ENCODE measurements around the gene HGS.

The HGS gene

DNA sequence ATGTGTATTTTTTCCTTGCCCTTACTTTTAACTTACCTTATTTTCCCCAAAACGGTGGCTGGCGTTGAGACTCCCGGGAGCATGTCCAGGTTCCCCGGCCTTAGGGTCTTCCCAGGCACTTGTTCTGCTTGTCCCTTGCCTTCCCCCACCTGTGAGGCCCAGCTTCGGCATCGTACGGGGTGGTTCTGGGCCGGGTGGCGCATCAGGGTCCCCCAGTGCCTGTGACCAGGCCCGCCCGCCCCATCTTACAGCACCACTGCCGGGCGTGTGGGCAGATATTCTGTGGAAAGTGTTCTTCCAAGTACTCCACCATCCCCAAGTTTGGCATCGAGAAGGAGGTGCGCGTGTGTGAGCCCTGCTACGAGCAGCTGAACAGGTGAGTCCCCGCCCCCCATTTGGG is 7.4 kb downstream of the HGS start:
- no peak overlapping the region for H3K9ac ChIP-seq (ENCODE audit: low read depth, low read length)
- H3K9me3 ChIP-seq (ENCODE audit: control insufficient read depth, insufficient read depth, low read length) = no peaks in the 10 kb centered on the region
- no peaks in the 10 kb centered on the region for H3K27me3 ChIP-seq (ENCODE audit: control insufficient read depth, insufficient read depth, low read length)
- H3K4me3 ChIP-seq (ENCODE audit: low read depth, low read length) = no peak overlapping the region
- peaks cover 80% of the 10 kb centered on the region for H3K36me3 ChIP-seq (ENCODE audit: control insufficient read depth, insufficient read depth, low read length)
- no peaks in the 10 kb centered on the region for H3K4me1 ChIP-seq (ENCODE audit: control insufficient read depth, insufficient read depth, low read length)

DNA sequence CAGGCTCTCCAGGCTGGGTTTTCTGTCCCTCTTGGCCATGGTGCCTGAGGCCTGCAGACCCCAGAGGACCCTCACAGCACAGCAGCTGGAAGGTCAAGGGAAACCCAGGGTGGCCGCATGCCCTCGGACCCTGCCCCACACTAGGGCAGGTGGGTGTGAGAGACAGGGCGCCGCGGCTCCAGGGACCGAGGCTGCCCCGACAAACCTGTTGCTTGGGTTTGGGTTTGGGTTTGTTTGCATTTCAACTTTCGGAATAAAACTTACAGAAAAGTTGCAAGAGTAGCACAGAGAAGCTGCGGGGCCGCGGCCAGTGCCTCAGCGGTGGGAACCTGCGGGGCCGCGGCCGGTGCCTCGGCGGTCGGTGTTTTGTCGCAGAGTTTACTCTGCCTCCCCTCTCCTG is 7.8 kb downstream of the HGS start:
- Histone ChIP-seq H3K4me1 (ENCODE audit: control insufficient read depth, insufficient read depth, low read length) (no peaks in the 10 kb centered on the region), H3K9me3 (ENCODE audit: control insufficient read depth, insufficient read depth, low read length) (no peaks in the 10 kb centered on the region), H3K36me3 (ENCODE audit: control insufficient read depth, insufficient read depth, low read length) (peaks cover 80% of the 10 kb centered on the region), H3K4me3 (ENCODE audit: low read depth, low read length) (no peak overlapping the region), H3K27me3 (ENCODE audit: control insufficient read depth, insufficient read depth, low read length) (no peaks in the 10 kb centered on the region), H3K9ac (ENCODE audit: low read depth, low read length) (no peak overlapping the region)

- H3K9ac ChIP-seq (ENCODE audit: low read depth, low read length) = no peak overlapping the region
- peaks cover 69% of the 10 kb centered on the region for H3K36me3 ChIP-seq (ENCODE audit: control insufficient read depth, insufficient read depth, low read length)
- no peaks in the 10 kb centered on the region for H3K4me1 ChIP-seq (ENCODE audit: control insufficient read depth, insufficient read depth, low read length)
- H3K9me3 ChIP-seq (ENCODE audit: control insufficient read depth, insufficient read depth, low read length) = no peaks in the 10 kb centered on the region
- no peak overlapping the region for H3K4me3 ChIP-seq (ENCODE audit: low read depth, low read length)
- H3K27me3 ChIP-seq (ENCODE audit: control insufficient read depth, insufficient read depth, low read length) = no peaks in the 10 kb centered on the region
Measured at GRCh38 chr17:81693509-81694210, 9.8 kb downstream of the HGS start.

GRCh38 chr17:81694810-81695209 is 11.0 kb downstream of the HGS start:
- H3K9me3 ChIP-seq (ENCODE audit: control insufficient read depth, insufficient read depth, low read length) = no peaks in the 10 kb centered on the region
- no peaks in the 10 kb centered on the region for H3K4me1 ChIP-seq (ENCODE audit: control insufficient read depth, insufficient read depth, low read length)
- no peak overlapping the region for H3K9ac ChIP-seq (ENCODE audit: low read depth, low read length)
- H3K27me3 ChIP-seq (ENCODE audit: control insufficient read depth, insufficient read depth, low read length) = no peaks in the 10 kb centered on the region
- no peak overlapping the region for H3K4me3 ChIP-seq (ENCODE audit: low read depth, low read length)
- peaks cover 64% of the 10 kb centered on the region for H3K36me3 ChIP-seq (ENCODE audit: control insufficient read depth, insufficient read depth, low read length)

DNA sequence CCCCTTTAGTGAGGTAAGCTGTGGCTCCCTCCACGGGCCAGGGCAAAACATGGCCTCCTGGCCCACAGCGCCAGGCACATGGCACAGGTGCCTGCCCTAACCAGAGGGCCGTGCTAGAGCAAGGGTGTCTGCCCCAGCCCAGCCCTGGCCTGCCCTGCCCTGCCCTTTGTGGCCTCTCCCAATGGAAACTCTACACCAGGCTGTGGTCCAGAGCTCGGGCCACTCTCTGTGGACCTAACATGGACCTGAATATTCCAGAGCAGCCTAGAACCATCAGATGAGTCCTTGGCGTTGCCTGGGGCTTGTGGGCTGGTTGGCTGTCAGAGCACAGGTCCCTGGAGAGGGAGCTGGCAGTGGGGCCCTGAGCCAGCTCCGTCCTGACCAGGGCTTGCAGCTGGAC is 11.4 kb downstream of the HGS start:
- H3K9me3 ChIP-seq (ENCODE audit: control insufficient read depth, insufficient read depth, low read length) = no peaks in the 10 kb centered on the region
- no peak overlapping the region for H3K4me3 ChIP-seq (ENCODE audit: low read depth, low read length)
- H3K9ac ChIP-seq (ENCODE audit: low read depth, low read length) = no peak overlapping the region
- peaks cover 60% of the 10 kb centered on the region for H3K36me3 ChIP-seq (ENCODE audit: control insufficient read depth, insufficient read depth, low read length)
- no peaks in the 10 kb centered on the region for H3K27me3 ChIP-seq (ENCODE audit: control insufficient read depth, insufficient read depth, low read length)
- H3K4me1 ChIP-seq (ENCODE audit: control insufficient read depth, insufficient read depth, low read length) = no peaks in the 10 kb centered on the region

DNA sequence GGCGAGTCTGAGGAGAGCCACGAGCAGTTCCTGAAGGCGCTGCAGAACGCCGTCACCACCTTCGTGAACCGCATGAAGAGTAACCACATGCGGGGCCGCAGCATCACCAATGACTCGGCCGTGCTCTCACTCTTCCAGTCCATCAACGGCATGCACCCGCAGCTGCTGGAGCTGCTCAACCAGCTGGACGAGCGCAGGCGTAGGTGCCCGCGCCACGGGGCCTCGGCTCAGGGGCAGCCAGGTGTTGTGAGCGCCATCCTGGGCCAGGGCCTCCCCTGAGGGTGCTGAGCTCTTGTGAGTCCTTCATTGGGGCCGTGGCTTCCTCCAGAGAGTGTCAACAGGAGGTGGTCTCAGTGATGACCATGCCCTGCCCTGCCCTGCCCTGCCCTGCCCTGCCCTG is 12.0 kb downstream of the HGS start:
- peaks cover 60% of the 10 kb centered on the region for H3K36me3 ChIP-seq (ENCODE audit: control insufficient read depth, insufficient read depth, low read length)
- H3K4me1 ChIP-seq (ENCODE audit: control insufficient read depth, insufficient read depth, low read length) = no peaks in the 10 kb centered on the region
- no peaks in the 10 kb centered on the region for H3K27me3 ChIP-seq (ENCODE audit: control insufficient read depth, insufficient read depth, low read length)
- H3K9ac ChIP-seq (ENCODE audit: low read depth, low read length) = no peak overlapping the region
- H3K9me3 ChIP-seq (ENCODE audit: control insufficient read depth, insufficient read depth, low read length) = no peaks in the 10 kb centered on the region
- H3K4me3 ChIP-seq (ENCODE audit: low read depth, low read length) = no peak overlapping the region

- no peaks in the 10 kb centered on the region for H3K9me3 ChIP-seq (ENCODE audit: control insufficient read depth, insufficient read depth, low read length)
- no peak overlapping the region for H3K9ac ChIP-seq (ENCODE audit: low read depth, low read length)
- no peaks in the 10 kb centered on the region for H3K4me1 ChIP-seq (ENCODE audit: control insufficient read depth, insufficient read depth, low read length)
- no peaks in the 10 kb centered on the region for H3K27me3 ChIP-seq (ENCODE audit: control insufficient read depth, insufficient read depth, low read length)
- H3K4me3 ChIP-seq (ENCODE audit: low read depth, low read length) = no peak overlapping the region
- H3K36me3 ChIP-seq (ENCODE audit: control insufficient read depth, insufficient read depth, low read length) = peaks cover 61% of the 10 kb centered on the region
Measured at GRCh38 chr17:81696218-81696941, 12.6 kb downstream of the HGS start.

- Histone ChIP-seq H3K4me1 (ENCODE audit: control insufficient read depth, insufficient read depth, low read length) (no peaks in the 10 kb centered on the region), H3K9ac (ENCODE audit: low read depth, low read length) (no peak overlapping the region), H3K27me3 (ENCODE audit: control insufficient read depth, insufficient read depth, low read length) (no peaks in the 10 kb centered on the region), H3K9me3 (ENCODE audit: control insufficient read depth, insufficient read depth, low read length) (no peaks in the 10 kb centered on the region), H3K4me3 (ENCODE audit: low read depth, low read length) (no peak overlapping the region), H3K36me3 (ENCODE audit: control insufficient read depth, insufficient read depth, low read length) (peaks cover 56% of the 10 kb centered on the region)
Measured at GRCh38 chr17:81697261-81698044, 13.6 kb downstream of the HGS start.

DNA sequence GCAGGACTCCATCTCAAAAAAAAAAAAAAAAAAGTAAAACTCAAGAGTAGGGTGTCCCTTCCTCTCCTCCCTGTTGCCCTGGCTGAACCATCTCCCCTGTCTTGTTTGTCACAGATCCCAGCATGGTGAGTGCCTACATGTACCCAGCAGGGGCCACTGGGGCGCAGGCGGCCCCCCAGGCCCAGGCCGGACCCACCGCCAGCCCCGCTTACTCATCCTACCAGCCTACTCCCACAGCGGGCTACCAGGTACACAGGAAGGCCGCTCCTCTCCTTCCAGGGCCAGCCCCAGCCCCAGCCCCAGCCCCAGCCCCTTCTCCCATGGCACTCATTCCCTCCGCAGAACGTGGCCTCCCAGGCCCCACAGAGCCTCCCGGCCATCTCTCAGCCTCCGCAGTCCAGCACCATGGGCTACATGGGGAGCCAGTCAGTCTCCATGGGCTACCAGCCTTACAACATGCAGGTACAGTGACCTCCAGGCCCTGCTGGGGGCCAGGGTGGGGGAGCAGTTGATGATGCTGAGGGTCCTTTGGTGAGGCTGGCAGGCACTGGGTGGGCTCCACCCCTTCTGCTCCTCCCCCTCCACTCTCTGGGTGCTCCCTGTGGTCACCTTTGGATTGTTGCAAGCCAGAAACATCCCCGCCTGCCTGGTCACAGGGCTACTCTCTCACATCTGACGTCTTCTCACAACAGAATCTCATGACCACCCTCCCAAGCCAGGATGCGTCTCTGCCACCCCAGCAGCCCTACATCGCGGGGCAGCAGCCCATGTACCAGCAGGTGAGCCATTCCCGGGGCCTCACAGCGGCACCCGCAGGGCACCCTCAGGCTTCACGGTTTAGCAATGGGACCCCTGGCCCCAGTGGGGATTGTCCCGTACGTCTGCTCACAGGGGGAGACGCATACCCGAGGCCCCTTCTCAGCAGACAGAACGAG is 16.8 kb downstream of the HGS start:
- H3K9ac ChIP-seq (ENCODE audit: low read depth, low read length) = no peak overlapping the region
- H3K4me1 ChIP-seq (ENCODE audit: control insufficient read depth, insufficient read depth, low read length) = no peaks in the 10 kb centered on the region
- no peak overlapping the region for H3K4me3 ChIP-seq (ENCODE audit: low read depth, low read length)
- no peaks in the 10 kb centered on the region for H3K9me3 ChIP-seq (ENCODE audit: control insufficient read depth, insufficient read depth, low read length)
- H3K27me3 ChIP-seq (ENCODE audit: control insufficient read depth, insufficient read depth, low read length) = no peaks in the 10 kb centered on the region
- peaks cover 47% of the 10 kb centered on the region for H3K36me3 ChIP-seq (ENCODE audit: control insufficient read depth, insufficient read depth, low read length)

DNA sequence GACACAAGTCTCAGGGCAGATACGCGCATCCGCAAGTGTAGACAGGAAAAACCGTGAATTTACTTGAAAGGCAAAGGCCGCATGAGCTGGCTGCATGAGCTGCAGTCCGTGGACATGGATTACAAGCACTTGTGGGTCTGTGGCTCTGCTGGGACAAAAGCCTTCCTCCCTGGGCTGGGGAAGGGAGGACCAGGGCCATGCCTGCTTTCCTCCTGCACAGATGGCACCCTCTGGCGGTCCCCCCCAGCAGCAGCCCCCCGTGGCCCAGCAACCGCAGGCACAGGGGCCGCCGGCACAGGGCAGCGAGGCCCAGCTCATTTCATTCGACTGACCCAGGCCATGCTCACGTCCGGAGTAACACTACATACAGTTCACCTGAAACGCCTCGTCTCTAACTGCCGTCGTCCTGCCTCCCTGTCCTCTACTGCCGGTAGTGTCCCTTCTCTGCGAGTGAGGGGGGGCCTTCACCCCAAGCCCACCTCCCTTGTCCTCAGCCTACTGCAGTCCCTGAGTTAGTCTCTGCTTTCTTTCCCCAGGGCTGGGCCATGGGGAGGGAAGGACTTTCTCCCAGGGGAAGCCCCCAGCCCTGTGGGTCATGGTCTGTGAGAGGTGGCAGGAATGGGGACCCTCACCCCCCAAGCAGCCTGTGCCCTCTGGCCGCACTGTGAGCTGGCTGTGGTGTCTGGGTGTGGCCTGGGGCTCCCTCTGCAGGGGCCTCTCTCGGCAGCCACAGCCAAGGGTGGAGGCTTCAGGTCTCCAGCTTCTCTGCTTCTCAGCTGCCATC is 17.7 kb downstream of the HGS start:
- H3K4me1 ChIP-seq (ENCODE audit: control insufficient read depth, insufficient read depth, low read length) = no peaks in the 10 kb centered on the region
- H3K36me3 ChIP-seq (ENCODE audit: control insufficient read depth, insufficient read depth, low read length) = peaks cover 41% of the 10 kb centered on the region
- H3K4me3 ChIP-seq (ENCODE audit: low read depth, low read length) = no peak overlapping the region
- H3K27me3 ChIP-seq (ENCODE audit: control insufficient read depth, insufficient read depth, low read length) = no peaks in the 10 kb centered on the region
- no peak overlapping the region for H3K9ac ChIP-seq (ENCODE audit: low read depth, low read length)
- no peaks in the 10 kb centered on the region for H3K9me3 ChIP-seq (ENCODE audit: control insufficient read depth, insufficient read depth, low read length)
